ENCODE measurements around the gene NDUFA11. TPM values are rescaled to one million over a fixed set of nuclear protein-coding genes. Genes with fewer than 3 reads are reported as not detected.
A peak's percentile ranks its signal among the peaks of the same experiment; 100 is the strongest.

The NDUFA11 gene
- total RNA-seq, 2 donors from 2014 or later: 83.2 to 177 TPM

- TF ChIP-seq, protein P1, sequence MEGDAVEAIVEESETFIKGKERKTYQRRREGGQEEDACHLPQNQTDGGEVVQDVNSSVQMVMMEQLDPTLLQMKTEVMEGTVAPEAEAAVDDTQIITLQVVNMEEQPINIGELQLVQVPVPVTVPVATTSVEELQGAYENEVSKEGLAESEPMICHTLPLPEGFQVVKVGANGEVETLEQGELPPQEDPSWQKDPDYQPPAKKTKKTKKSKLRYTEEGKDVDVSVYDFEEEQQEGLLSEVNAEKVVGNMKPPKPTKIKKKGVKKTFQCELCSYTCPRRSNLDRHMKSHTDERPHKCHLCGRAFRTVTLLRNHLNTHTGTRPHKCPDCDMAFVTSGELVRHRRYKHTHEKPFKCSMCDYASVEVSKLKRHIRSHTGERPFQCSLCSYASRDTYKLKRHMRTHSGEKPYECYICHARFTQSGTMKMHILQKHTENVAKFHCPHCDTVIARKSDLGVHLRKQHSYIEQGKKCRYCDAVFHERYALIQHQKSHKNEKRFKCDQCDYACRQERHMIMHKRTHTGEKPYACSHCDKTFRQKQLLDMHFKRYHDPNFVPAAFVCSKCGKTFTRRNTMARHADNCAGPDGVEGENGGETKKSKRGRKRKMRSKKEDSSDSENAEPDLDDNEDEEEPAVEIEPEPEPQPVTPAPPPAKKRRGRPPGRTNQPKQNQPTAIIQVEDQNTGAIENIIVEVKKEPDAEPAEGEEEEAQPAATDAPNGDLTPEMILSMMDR (IDR thresholded peaks at IDR 0.05): no peak
- Histone ChIP-seq H3K4me3 (no peak overlapping the region), H3K9me3 (no peaks in the 10 kb centered on the region), H3K27me3 (replicated peaks; ENCODE audit: insufficient read depth) (no peaks in the 10 kb centered on the region), H3K36me3 (peaks cover 30% of the 10 kb centered on the region), H3K4me1 (ENCODE audit: control insufficient read depth in 1 of 2, low read depth in 2 of 2) (peaks cover 4 to 19% of the 10 kb centered on the region in 2 donors), H3K27ac (peak overlapping the region; percentile 15 to 25)
- DNase-seq (ENCODE audit: low spot score): no peak
- no peak for ATAC-seq (ENCODE audit: insufficient number of reproducible peaks, low FRiP score, low read depth)
Observed at GRCh38 chr19:5934774-5935472, 31.3 kb upstream of the NDUFA11 start.

GRCh38 chr19:5934069-5934401, 30.4 kb upstream of the NDUFA11 start:
- no peak for ATAC-seq (ENCODE audit: insufficient number of reproducible peaks, low FRiP score, low read depth)
- Histone ChIP-seq H3K4me1 (ENCODE audit: control insufficient read depth in 1 of 2, low read depth in 2 of 2) (peaks cover 4 to 19% of the 10 kb centered on the region in 2 donors), H3K36me3 (peaks cover 28% of the 10 kb centered on the region), H3K27ac (peak overlapping the region in 1 of 2 donors; percentile 25), H3K27me3 (replicated peaks; ENCODE audit: insufficient read depth) (no peaks in the 10 kb centered on the region), H3K9me3 (no peaks in the 10 kb centered on the region), H3K4me3 (no peak overlapping the region)
- no peak for DNase-seq (ENCODE audit: low spot score)
- TF ChIP-seq, protein P1 (IDR thresholded peaks at IDR 0.05): no peak

DNA sequence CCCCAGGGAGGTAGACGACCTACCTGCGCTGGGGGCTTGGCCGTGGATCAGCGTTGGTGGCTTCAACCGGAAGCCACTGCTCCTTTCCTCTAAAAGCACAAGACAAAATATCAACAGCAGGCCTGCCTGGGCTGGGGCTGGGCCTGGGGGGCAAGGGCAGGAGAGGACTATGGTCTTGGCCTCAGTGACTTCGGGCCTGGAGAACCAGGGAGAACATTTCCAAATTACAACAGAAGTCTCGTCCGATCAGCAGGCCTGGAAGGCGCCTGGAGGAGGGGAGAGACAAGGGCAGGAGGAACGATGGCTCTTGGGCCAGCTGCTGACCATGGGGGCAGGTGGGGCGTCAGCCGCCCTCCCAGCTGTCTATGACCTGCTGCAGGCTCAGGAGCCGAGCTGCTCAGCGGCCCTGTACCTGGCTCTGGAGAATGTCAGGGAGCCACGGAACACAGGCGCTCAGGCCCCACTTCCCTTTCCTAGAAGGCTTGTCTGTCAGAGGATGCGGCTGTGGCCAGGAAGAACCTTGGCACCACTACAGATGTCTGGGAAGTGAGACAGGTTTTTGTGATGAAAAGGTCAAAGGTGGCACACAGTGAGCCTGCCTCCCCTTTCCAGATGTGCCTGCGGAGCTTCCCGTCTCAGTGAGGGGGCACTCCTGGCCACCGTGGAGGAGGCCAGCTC, 29.9 kb upstream of the NDUFA11 start:
- H3K4me3 ChIP-seq: no peak overlapping the region
- TF ChIP-seq, protein P1 (IDR thresholded peaks at IDR 0.05): no peak
- ATAC-seq (ENCODE audit: insufficient number of reproducible peaks, low FRiP score, low read depth): no peak
- no peak for DNase-seq (ENCODE audit: low spot score)
- H3K4me1 ChIP-seq (ENCODE audit: control insufficient read depth in 1 of 2, low read depth in 2 of 2): peaks cover 4 to 19% of the 10 kb centered on the region in 2 donors
- no peaks in the 10 kb centered on the region for H3K27me3 ChIP-seq (replicated peaks; ENCODE audit: insufficient read depth)
- peaks cover 29% of the 10 kb centered on the region for H3K36me3 ChIP-seq
- H3K27ac ChIP-seq: no peak overlapping the region
- no peaks in the 10 kb centered on the region for H3K9me3 ChIP-seq

DNA sequence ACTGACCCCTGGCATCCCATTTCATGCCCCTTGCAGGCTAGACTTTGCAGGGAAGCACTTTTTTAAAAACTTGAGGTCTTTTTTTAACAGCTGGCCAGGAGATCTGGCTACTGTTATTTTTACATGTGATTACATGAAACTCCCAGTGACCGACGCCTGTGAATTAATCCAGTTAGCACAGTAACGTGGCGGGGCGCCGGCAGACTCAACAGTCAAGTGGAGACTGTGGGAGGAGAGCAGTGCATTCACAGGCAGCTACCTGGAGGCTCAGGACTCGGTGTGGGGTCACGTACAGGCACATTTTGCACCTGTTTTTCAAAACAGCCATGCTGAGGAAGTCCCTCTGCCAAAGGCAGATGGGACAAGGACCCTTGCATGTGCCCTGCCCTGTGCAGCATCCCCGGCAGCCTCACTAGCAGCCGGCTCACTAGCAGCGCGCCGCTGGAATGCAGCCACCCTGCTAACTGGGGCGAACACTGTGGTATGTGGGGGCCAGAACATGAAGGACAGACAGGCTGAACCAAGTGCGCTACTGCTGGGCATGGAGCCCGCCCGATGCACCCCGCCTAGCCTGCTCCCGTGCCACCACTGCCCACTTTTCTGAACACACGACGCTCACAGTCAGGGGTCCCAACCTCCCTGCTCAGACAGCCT, 29.1 kb upstream of the NDUFA11 start:
- DNase-seq (ENCODE audit: low spot score) (no peak), ATAC-seq (ENCODE audit: insufficient number of reproducible peaks, low FRiP score, low read depth) (no peak)
- Histone ChIP-seq H3K9me3 (no peaks in the 10 kb centered on the region), H3K36me3 (peaks cover 36% of the 10 kb centered on the region), H3K27me3 (replicated peaks; ENCODE audit: insufficient read depth) (no peaks in the 10 kb centered on the region), H3K4me1 (ENCODE audit: control insufficient read depth in 1 of 2, low read depth in 2 of 2) (peaks cover 4 to 19% of the 10 kb centered on the region in 2 donors), H3K27ac (no peak overlapping the region), H3K4me3 (no peak overlapping the region)
- TF ChIP-seq, protein P1 (IDR thresholded peaks at IDR 0.05): no peak

DNA sequence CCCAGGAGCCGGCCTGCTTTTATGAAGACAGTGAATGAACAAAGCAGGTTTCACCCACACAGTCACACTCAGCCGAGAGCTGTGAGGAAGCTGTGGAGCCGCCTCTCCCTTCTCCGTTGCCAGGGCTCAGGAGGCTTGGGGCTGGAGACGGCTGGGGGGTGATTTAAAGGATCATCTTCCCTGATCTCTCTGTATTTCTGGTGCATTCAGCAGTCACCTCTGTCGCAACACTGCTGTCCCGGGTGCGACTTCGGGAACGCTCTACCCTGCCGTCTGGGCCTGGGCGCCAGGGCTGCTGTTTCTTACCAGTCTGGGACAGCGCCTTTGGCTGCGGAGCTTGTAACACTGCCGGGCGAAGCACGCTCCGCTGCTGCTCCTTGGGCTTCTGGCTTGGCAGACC, 28.6 kb upstream of the NDUFA11 start:
- H3K4me3 ChIP-seq: no peak overlapping the region
- no peak for ATAC-seq (ENCODE audit: insufficient number of reproducible peaks, low FRiP score, low read depth)
- no peak for DNase-seq (ENCODE audit: low spot score)
- no peak overlapping the region for H3K27ac ChIP-seq
- H3K4me1 ChIP-seq (ENCODE audit: control insufficient read depth in 1 of 2, low read depth in 2 of 2): peaks cover 4 to 25% of the 10 kb centered on the region in 2 donors
- H3K27me3 ChIP-seq (replicated peaks; ENCODE audit: insufficient read depth): no peaks in the 10 kb centered on the region
- TF ChIP-seq, protein P1 (IDR thresholded peaks at IDR 0.05): no peak
- no peaks in the 10 kb centered on the region for H3K9me3 ChIP-seq
- peaks cover 39% of the 10 kb centered on the region for H3K36me3 ChIP-seq

Data from thoracic aorta (tissue), 2 donors.